GM18502 (cell line): ENCODE measurements around the gene NOL8.
A peak's percentile ranks its signal among the peaks of the same experiment; 100 is the strongest.

Experiments used
- ATAC-seq: cut with Tn5 transposase; IDR thresholded peaks from one replicate; pipeline ENCODE4 v1.9.1; 2021; ENCODE audit warnings: mild to moderate bottlenecking; ENCODE audit not compliant: unreplicated experiment, poor library complexity

The NOL8 gene

DNA sequence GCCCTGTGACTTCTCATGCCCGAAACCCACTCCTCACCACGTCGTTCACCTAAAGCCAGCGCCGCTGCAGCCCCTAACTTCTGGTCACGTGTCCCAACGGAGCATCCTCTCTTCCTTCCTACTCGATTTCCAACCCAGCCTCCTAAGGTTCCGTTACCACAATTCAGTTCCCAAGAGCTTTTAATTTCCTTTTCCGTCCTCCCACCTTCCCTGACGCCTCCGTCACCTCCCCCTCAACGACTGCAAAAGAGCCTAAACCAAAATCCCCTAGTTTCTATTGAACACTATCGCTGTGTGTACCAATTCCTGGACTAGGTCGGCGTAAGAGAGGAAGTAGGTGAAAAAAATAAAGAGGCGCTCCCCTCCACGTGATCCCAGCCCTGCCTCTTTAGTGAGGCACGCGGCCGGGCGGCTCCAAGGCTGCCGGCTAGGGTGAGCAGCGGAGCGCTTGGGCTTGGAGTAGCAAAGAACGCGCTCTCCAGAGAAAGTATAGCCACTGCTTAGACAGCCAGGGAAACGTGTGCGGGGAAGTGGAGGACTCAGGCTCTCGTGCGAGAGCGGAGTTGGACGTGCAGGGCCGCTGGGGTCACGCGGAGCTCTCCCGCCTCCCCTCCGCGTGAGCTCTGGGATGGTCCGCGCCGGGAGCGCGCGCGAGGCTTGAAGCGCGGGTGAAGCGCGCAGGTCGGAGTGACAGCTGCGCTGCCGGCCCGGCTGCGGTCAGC, at the start of gene NOL8, which contains the start of gene CENPP:
Gene NOL8 (minus strand): TSS at position 82 of the 722 bp plus-strand sequence. CDS start 1,189 bp downstream, outside the sequence.
Gene CENPP (plus strand): TSS at position 685 of the 722 bp plus-strand sequence.
- ATAC-seq, result peak; percentile 94

DNA sequence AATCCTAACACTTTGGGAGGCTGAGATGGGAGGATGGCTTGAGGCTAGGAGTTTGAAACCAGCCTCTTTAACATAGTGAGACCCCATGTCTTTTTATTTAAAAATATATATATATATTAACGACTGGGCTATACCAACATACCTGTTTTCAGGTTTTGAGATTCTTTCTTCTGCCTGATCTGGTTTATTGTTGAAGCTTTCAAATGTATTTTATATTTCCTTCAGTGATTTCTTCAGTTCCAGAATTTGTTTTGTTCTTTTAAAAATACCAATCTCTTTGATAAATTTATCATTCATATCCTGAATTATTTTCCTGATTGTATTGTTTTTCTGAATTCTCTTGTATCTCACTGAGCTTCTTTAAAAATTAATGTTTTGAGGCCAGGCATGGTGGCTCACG, 48.0 kb upstream of the NOL8 start:
- ATAC-seq, result no peak

DNA sequence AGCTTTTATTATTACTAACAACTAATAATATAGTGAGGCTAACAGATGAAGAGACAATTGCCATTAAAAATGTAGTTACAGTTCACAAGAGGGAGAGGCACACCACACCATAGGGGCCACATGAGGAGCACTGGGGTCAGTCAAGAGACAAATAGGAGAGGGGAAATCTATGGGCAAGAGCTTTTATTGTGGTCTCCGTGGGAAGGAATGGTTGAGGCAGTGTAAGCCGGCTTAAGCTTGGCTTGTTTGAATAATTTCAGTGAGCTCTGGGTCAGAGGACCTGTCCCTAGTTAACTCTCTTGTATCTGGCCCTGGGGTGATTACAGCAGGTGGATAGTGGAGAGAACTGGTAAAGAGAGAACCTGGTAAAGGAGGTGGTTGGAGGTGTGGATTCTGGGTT, 43.9 kb upstream of the NOL8 start:
- ATAC-seq, result no peak

DNA sequence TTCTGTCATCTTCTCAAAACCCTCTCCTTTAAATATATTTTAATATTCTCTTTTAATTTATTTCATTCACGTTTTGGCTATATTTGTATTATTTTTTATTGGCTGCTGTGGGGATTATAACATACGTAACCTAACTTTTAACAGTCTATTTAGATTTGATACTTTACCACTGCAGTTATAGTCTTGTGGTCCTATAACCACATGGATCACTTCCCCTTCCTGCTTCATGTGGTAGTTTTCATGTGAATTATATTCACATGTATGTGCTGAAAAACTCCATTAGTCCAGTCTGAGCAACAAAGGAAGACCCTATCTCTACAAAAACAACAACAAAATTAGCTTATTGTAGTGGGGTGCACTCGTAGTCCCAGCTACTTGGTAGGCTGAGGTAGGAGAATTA, 34.9 kb upstream of the NOL8 start:
- ATAC-seq, result no peak

DNA sequence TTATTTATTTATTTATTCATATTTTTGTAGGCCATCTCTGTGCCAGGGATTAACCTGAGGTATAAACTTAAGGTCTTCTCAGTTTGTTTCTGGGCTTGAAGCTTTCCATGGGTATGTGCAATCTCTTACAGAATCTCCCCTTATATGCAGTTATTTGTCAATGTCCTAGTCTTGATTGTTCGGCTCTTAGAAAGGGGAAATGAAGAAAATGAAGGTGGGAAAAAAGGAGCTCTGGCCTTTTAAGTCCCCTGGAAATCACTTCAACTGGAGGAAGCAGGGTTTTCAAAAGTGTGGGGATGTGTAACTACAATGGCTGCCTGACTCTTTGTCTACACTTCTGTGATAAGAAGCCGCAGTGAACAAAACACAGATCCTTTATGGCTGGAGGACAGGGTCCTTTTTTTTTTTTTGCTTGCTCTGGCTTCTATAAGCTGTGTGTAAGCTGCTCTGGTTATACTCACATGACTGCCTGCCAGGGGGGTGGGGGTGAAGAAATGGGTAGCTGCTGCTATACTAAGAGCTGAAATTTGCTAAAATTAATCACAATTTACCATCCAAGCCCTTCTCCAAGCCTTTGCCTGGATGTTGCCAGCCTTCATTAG, 34.3 kb upstream of the NOL8 start:
- ATAC-seq, result no peak

DNA sequence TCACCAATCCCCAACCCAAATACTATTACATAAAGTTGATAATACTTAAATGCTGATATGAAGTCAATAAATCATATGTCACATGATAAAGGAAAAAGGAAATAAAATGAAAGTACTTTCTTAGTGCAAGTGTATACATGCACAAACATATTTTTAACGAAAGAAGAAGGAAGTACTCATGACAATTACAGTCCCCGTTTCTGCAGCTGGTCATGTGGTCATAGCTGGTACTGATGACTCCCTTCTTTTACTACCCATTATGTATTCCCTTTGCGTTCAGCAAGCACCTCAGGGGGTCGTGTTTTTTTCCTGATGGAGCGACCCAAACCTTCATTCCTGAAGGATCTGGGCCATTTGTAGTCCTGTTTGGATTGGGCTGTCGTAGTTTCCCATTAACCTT, 27.9 kb upstream of the NOL8 start:
- ATAC-seq, result no peak

DNA sequence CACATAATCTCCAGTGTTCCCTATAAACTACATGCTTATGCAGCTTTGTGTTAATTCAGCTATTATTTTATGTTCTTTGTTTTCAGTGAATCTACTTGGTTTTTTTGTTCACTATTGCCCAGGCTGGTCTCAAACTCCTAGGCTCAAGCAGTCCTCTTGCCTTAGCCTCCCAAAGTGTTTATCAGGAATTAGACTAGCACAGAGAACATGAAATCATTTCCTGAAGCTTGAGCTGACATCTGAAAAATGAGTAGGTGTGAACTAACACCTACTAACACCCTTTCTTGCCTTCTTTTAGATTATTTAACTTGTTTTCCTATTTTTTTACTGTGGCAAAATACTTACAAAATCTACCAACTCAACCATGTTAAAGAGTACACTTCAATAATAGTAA, 25.6 kb upstream of the NOL8 start:
- no peak for ATAC-seq

DNA sequence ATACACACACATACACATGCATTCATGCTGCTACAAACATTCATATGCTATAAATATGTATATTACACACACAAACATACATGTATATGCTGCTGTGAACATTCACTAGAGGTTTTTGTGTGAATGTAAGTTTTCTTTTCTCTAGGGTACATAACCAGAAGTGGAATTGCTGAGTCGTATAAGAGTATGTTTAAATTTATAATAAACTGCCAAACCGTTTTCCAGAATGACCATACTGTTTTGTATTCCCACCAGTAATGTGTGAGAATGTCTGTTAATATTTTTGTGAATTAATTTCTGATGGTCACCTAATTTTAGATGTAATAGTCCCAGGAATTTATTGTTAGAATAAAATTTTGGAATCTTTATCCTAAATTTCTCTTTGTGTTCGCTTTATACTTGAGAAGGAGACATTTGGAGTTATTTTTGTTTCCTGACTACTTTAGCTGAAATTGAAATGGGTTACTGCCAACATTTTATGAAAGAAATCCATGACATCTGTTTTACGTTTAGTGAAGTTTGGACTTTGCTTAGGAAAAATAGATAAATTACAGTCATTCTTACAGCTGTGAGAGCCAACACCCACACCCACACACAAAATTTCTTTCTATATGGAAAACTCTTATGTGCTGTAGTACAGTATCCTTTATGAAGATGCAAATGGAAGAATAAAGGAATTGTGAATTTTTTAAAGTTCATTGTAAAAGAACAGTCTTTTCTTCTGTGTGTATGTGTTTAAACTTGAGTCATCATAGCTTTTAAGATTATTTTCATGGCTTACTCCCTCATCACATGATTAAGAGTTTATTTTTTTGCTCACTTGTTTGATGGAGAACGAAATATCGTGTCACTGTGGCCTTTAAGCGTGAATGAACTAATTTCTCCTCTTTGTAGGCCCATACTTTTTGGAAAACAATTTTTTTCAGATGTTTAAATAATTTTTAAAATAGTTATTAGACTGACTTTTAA, 24.9 kb upstream of the NOL8 start:
- ATAC-seq, result no peak

DNA sequence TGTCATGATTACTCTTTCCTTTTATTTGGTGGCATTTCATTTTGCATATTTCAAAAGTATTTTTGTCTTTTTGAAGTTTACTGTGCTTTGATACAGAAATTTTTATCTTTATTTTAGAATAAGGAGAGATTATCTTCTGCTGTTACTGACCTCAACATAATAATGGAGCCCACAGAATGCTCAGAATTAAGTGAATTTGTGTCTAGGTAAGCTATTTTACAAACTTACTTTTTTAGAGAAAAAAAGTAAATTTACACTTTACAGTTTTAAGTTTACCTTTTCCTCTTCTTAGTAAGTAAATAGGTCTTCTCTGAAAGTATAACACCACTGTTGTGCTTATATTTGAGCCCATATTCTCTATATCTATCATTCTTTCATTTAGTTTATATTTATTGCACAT, 20.4 kb upstream of the NOL8 start:
- ATAC-seq, result no peak

DNA sequence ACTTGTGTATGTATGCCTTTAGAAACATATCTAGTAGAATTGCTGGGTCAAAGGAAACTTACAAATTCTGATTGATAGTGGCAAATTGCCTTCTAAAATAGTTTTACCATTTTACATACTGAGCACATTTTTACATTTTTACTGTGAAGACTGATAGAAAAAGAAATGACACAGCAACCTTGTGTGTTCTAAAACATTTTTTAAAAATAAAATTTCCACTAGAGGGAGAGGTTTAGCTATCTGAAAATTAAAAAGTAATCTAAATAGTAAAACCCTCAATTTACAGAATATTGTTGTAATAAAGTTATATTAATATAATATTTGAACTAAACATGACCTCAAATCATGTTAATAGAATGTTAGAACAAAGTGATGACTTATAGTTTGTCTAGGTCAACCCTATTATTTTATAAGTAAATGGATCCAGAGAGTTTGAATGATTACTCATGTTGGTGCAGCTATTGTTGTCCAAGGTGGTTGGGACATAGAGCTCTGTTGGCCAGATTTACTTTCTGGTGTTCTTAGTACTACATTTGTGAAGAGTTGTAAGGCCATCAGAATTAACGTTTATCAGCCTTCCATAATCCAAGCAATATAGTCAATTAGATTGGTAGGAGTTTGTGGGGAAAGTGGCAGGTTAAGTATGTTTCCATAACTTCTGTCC, 17.8 kb upstream of the NOL8 start:
- no peak for ATAC-seq

DNA sequence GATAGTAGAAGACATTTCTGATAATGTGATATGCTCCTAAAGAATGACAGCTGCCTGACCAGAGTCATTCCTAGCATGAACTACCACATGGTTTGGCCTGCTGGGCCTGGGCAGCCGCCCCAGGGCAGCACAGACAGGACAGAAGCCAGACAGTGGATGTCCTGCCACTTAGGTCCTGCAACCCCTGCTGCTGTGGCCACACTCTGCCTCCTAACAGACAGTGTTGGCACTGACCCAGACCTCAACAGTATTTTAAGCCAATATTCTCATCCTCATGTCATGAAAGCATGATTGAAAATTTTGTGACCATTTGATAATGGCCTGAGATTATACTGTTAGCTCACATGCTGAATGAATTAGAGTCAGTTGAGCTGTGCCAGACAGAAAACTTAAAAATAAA, 16.4 kb upstream of the NOL8 start:
- no peak for ATAC-seq

DNA sequence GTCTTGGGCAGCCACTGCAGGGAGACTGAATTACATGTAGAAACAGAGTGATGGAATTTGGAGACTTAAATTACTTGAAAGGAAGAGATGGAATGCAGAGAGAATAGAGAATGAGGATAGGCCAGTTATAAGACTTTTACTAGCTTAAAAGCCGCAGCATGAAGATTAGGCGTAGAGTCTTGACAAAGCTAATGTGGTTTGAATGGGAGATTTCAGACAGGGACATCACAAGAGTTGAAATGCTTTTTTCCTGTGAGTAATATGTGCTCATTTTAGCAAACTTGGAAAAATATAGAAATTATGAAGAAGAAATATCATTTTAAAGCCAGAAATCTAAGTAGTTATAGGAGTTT, 8.1 kb upstream of the NOL8 start:
- no peak for ATAC-seq

DNA sequence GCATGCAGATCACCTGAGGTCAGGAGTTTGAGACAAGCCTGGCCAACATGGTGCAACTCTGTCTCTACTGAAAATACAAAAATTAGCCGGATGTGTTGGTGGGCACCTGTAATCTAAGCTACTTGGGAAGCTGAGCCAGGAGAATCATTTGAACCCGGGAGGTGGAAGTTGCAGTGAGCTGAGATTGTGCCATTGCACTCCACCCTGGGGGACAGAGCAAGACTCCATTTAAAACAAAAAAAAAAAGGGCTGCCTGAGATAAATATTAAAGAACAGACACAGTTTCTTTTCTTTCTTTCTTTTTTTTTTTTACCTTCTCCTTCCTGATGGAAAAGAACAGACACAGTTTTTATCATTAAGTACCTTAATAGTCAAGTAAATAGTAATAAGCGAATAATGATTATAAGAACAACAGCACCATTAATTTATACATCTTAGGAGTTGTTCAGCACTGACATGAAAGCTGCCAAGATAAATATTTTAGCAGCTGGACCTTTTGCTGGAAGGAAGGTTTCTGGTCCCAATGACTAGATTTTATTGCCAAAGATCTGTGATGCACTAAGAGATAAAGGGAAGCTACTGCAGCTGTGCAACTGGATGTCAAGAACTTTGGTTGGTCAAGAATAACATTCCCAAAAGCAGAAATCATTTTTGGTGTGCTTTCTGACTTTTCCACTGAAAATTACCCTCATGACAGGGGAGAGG, 7.6 kb upstream of the NOL8 start:
- no peak for ATAC-seq

DNA sequence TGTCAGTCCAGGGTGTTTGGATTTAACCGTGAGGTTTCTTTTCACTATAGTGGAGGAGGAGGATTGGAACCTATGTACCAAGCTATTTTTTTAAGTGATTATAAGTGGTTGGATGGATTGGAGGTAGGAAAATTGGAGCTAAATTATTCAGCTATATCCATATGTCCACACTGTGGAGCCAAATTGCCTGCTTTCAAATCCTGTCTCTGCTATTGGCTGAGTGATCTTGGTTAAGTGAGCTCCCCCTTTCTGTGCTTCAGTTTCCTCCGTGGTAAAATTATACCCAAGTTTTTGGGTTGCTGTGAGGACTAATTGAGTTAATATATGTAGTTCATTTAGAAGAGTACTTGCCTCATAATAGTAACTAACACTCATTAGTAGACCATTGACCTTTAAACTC, 3.1 kb upstream of the NOL8 start:
- ATAC-seq, result no peak

DNA sequence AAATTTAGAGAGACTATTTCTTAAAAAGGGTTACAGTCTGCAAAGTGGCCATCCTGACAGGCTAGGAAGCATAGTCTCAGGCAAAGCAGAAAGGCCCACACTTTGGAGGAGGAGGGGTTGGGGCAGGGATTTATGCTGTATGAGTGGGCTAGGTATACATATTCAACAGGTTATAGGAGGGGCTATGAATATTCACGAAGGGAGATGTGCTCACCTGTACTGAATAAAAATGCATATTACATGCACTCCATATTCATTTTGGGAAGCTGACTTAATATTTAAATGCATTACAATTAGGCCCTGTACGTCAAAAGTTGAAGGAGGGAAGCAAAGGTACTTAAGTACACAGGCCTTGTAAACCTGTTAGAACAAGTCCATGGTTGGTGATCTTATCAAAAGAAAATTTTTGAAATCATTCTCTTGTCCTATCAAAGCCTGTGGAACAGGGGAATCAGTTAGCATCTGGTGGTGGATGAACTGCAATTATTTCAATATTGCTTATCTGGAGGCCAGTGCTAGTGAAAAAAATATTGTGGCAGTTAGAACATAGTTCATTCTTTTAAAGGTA, 2.2 kb upstream of the NOL8 start:
- ATAC-seq, result no peak

DNA sequence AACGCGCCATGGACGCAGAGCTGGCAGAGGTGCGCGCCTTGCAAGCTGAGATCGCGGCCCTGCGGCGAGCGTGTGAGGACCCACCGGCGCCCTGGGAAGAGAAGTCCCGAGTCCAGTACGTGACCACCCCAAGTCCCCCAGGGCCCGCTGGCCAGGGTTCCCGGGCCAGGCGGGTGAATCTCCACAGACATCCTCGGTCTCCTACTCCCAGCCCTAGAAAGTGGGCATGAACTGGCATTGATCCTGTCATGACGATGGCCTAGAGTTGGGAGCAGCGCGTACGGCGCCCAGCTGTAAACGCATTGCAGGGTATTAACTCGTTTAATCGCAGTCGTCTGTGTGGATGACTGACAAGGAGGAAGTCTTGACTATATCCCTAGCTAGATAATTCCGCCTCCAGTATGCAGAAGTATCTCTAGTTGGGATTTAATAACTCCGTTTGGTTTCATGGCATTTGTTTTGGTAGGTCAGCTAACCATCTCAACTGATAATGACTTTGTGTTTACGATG, 896 bp upstream of the NOL8 start:
- ATAC-seq, result peak; percentile 3

DNA sequence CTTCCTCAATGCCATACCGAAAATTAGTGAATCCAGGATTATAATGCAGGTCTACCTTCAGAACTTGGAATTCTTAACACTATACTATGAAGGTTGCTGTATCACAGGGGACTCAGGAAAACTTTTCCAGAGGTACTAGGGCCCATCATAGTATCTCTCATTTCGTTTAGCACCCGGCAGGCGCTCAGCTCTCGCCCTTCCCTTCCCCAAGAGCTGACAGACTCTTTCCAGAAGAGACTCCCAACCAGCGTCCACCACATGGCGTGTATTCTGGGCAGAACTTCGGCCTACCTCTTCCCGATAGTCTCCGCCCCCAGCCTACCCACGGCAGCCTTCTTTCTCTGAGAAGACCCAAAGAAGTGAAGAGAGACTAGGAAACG, 271 bp downstream of the NOL8 start:
- peak; percentile 17 for ATAC-seq

DNA sequence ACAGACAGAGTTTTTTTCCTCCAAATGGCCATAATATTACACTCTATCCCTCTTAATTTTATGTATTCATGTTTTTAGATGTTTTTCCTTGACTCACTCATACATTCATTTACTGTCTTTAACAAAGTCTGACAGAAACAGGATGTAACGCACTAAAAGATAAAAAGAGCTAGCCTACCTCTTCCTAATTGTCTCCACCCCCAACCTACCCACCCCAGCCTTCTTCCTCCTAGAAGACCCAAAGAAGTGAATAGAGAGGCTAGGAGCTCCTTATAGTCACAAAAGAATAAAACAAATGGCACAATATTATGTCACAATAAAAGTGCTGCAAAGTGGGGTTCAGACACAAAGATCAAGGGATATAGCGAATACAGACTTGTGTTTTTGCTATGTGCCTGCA, 719 bp downstream of the NOL8 start:
- ATAC-seq, result no peak

DNA sequence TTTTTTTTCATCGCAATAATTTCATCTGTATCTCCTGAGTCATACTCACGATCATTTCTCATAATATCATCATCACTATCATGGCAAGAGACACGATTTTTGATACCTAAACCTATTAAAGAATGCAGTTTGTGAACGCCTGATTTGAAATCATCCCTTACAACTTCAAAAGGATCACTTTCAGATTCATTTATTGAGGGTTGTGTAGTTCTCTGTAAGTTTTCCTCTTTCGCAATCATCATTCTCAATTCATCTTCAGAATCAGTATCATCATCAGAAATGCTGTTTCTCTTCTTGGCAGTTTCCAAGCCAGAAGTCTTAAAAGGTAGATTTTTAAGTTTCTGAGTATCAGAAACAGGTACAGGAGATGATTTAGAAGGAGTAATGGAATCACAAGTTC, 9.7 kb downstream of the NOL8 start:
- no peak for ATAC-seq

DNA sequence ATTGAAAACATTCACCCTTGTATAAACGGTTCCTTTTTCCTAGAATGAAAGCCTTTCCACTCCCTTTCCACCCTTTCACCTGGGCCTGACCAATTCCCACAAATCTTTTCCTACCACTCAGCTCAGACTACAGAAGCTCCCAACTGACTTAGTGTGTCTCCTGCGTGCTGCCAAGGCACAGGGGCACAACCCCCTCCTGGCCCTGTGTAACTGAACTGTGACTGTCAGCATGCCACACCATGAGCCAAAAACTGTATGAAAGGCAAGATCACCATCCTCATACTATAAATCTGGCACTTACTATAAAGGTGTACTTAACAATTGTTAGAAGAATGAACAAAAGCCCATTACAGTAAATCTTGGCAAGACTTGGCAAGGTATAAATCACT, 11.5 kb downstream of the NOL8 start:
- no peak for ATAC-seq
